ENCODE measurements around the gene FLOT2.
A peak's percentile ranks its signal among the peaks of the same experiment; 100 is the strongest.
"Not testable (repeated sequence)": the region's sequence is repeated elsewhere in the genome, so short reads cannot be mapped to it uniquely, and the experiment has no call there.

FLOT2 gene

GRCh38 chr17:28842282-28843012 is 55.1 kb downstream of the FLOT2 start, which contains the start of gene FAM222B:
Gene FAM222B, minus strand, starts transcription at chr17:28842790. Its CDS starts 76,123 bp downstream, at chr17:28766667.
- Histone ChIP-seq H3K36me3 (ENCODE audit: insufficient read depth, low read length) (no peaks in the 10 kb centered on the region), H3K9ac (ENCODE audit: low read depth, low read length) (peak within 1 kb of the TSS; percentile 93), H3K9me3 (ENCODE audit: control insufficient read depth, insufficient read depth, low read length) (no peaks in the 10 kb centered on the region), H3K4me1 (ENCODE audit: insufficient read depth, low read length) (no peaks in the 10 kb centered on the region)

DNA sequence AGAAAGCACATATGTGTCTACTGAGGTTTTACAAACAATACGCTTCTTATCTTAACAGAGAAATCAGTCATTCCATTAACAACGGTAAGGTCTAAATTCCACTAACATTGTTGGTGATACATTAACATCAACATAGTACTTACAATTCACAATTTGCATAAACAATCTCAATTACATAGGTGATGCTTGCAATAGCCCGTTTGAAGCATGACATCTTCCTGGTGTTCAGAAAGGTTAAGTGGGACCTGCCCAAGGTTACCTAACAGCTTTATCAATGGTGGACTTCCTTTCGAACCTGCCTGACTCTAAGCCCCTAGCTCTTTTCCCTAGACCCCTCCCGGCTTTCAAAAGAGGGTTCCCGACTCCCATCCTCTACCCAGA is 55.6 kb downstream of the FLOT2 start:
- H3K9ac ChIP-seq (ENCODE audit: low read depth, low read length), result peak overlapping the region; percentile 93

DNA sequence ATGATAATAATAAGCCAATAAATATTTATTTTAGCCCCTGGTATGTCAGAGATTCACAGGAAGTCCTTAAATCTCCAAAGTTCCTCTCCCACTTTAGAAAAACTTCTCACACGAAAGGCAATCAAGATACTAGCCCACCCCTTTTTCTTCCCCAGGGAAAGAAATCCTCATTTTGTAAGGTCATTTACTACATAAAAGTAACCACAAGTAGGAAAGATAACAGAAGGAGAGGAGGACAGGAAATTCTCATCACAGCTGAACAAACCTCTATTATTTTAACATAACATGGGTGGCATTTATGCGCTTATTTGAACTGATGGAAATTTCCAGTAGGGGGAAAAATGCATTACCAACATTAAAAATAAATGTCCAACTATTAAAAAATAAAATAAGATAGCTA is 58.3 kb downstream of the FLOT2 start:
- Histone ChIP-seq H3K36me3 (ENCODE audit: insufficient read depth, low read length) (no peaks in the 10 kb centered on the region), H3K9ac (ENCODE audit: low read depth, low read length) (no peak overlapping the region), H3K9me3 (ENCODE audit: control insufficient read depth, insufficient read depth, low read length) (no peaks in the 10 kb centered on the region), H3K4me1 (ENCODE audit: insufficient read depth, low read length) (no peaks in the 10 kb centered on the region)

More for the DNA sequence above, 55.6 kb downstream of the FLOT2 start:
- no peaks in the 10 kb centered on the region for H3K4me1 ChIP-seq (ENCODE audit: insufficient read depth, low read length)
- H3K36me3 ChIP-seq (ENCODE audit: insufficient read depth, low read length), result no peaks in the 10 kb centered on the region
- H3K9me3 ChIP-seq (ENCODE audit: control insufficient read depth, insufficient read depth, low read length), result no peaks in the 10 kb centered on the region

GRCh38 chr17:28836541-28836940 is 61.0 kb downstream of the FLOT2 start:
- H3K36me3 ChIP-seq (ENCODE audit: insufficient read depth, low read length); H3K9me3 ChIP-seq (ENCODE audit: control insufficient read depth, insufficient read depth, low read length); H3K9ac ChIP-seq (ENCODE audit: low read depth, low read length); H3K4me1 ChIP-seq (ENCODE audit: insufficient read depth, low read length): not testable (repeated sequence)

GRCh38 chr17:28834420-28834819 is 63.1 kb downstream of the FLOT2 start:
- Histone ChIP-seq H3K36me3 (ENCODE audit: insufficient read depth, low read length) (no peaks in the 10 kb centered on the region), H3K9ac (ENCODE audit: low read depth, low read length) (no peak overlapping the region), H3K4me1 (ENCODE audit: insufficient read depth, low read length) (no peaks in the 10 kb centered on the region), H3K9me3 (ENCODE audit: control insufficient read depth, insufficient read depth, low read length) (no peaks in the 10 kb centered on the region)

All from ES-I3 (cell line).